Heart right ventricle (tissue), 16 donors: Measurements from ENCODE around the gene CLEC4M. TPM values are rescaled to one million over a fixed set of nuclear protein-coding genes. Genes with fewer than 3 reads are reported as not detected.
A peak's percentile ranks its signal among the peaks of the same experiment; 100 is the strongest.

Experiments used
- ATAC-seq, 8 donors: fragments of 200-7000 bp; cut with Tn5 transposase; one replicate each; pipeline ENCODE4 v1.9.1; 2020; ENCODE audit warnings: mild to moderate bottlenecking in 8 of 8, moderate library complexity in 8 of 8, moderate number of reproducible peaks in 1 of 8
- DNase-seq, 2 donors: peaks; one replicate each; pipeline ENCODE4 v3.0.0-alpha.2; 2020
- H3K27ac ChIP-seq, 10 donors: fragments of 200-600 bp; sonication (generic) in 2 of 10; one replicate each; pipeline versions ENCODE4 v1.5.0 to v1.8.0; 2020 to 2022; ENCODE audit warnings: mild to moderate bottlenecking in 3 of 10
- H3K27me3 ChIP-seq, 7 donors: fragments of 200-600 bp; one replicate each; pipeline ENCODE4 v1.8.0; 2021 to 2022; ENCODE audit warnings: mild to moderate bottlenecking in 2 of 7
- H3K36me3 ChIP-seq, 9 donors: fragments of 200-600 bp; sonication (generic) in 1 of 9; one replicate each; pipeline versions ENCODE4 v1.5.0 to v1.8.0; 2020 to 2022; ENCODE audit warnings: mild to moderate bottlenecking in 2 of 9
- H3K4me1 ChIP-seq, 9 donors: fragments of 200-600 bp; sonication (generic) in 1 of 9; one replicate each; pipeline versions ENCODE4 v1.5.0 to v1.8.0; 2020 to 2022; ENCODE audit warnings: mild to moderate bottlenecking in 4 of 9
- H3K4me3 ChIP-seq, 10 donors: fragments of 200-600 bp; sonication (generic) in 2 of 10; one replicate each; pipeline versions ENCODE4 v1.5.0 to v1.8.0; 2020 to 2022; ENCODE audit warnings: mild to moderate bottlenecking in 7 of 10, moderate library complexity in 2 of 10
- H3K9me3 ChIP-seq, 11 donors: fragments of 200-600 bp in 10 of 11; sonication (generic) in 2 of 11; one replicate each; pipeline versions ENCODE4 v1.5.0 to v1.8.0; 2013 to 2022; ENCODE audit warnings: mild to moderate bottlenecking in 2 of 11, control low read depth in 1 of 11, moderate library complexity in 1 of 11
- WGBS, 2 donors: extraction: QIAGEN DNeasy Blood & Tissue Kit; methylation state at CpG; one replicate each; pipeline ENCODE4 v1.1.7; 2013; ENCODE audit warnings: inconsistent platforms in 1 of 2; 5-methylcytosine and 5-hydroxymethylcytosine counted together
- intact Hi-C, 10 donors: fragments of 100-400 bp; cut with DNase I; formaldehyde crosslinking; loops; one replicate each; pipeline versions ENCODE4 v1.11.1 to v1.14.2; 2022
- polyA plus RNA-seq, 2 donors: library from polyadenylated mRNA; stranded (reverse); fragments of 200-250 nt; gene quantifications; one replicate each; pipeline ENCODE4 v1.2.3, GENCODE V29; 2013
- total RNA-seq, 10 donors: library from RNA; stranded (reverse); fragmentation: NEBNext Ultra II Directional in 3 of 10; extraction: Animal tissue kit (Norgen Biotek cat#: 25700) in 3 of 10; gene quantifications; one replicate each; pipeline versions ENCODE4 v1.2.1 to v1.2.4, GENCODE V29; 2021 to 2023
- TF ChIP-seq, protein P1 (sequence below), 9 donors: fragments of 200-600 bp; sonication (generic) in 2 of 9; IDR thresholded peaks; one replicate each; pipeline versions ENCODE4 v1.5.0 to v1.8.0; 2021 to 2022; ENCODE audit warnings: antibody characterized with exemption in 9 of 9, mild to moderate bottlenecking in 5 of 9, moderate library complexity in 1 of 9
- donor health status: Arrhythmogenic right ventricular cardiomyopathy.
- donor health status: ischemic (EF 13 %, LVEDD 7.1; RV severe dilation, severe dysfunction).
- donor health status: healthy with polysubstance abuse.
- donor health status: DM: no; HTN: yes; CAD: no.
- donor health status: DM: no; HTN: no; CAD: no.
- donor health status: ischemic (EF 25% LVEDD 6.9; RV normal size, moderate dysfunction).
- donor health status: ischemic (EF 25% LVEDD 5.7; RV mildly dilated, moderate dysfunction).
- donor health status: healthy.
- donor health status: DM: yes; HTN: yes; CAD: no.
- donor health status: Ischemic cardiomyopathy.
- donor health status: ischemic (EF 35%, LVEDD 5.7; RV mildly dilated, moderate dysfunction).
- donor health status: nonischemic (EF 11% LVEDD 7.7; RV severe dilation, severe dysfunction).
- donor health status: DM: yes; HTN: yes; CAD: no.
- donor health status: PGD.
- donor health status: ischemic (EF 29% LVEDD 5.4; RV normal size, mild dysfunction).
- donor health status: nonischemic (EF 23%, LVEDD 6.1; RV moderate dilation, normal function).

The CLEC4M gene
- total and polyA plus RNA-seq, 12 donors = not detected

DNA sequence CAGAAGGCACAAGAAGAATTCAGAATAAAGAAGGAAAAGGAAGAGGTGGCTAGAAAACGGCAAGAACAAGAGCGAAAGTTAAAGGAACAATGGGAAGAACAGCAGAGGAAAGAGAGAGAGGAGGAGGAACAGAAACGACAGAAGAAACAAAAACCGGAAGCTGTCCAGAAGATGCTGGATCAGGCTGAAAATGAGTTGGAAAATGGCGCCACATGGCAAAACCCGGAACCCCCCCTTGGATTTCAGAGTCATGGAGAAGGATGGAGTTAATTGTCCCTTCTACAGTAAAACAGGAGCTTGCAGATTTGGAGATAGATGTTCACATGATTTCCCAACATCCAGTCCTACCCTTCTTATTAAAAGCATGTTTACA is 22.4 kb upstream of the CLEC4M start:
- no peak for DNase-seq
- peaks cover 0 to 25% (median 7%) of the 10 kb centered on the region in 7 donors for H3K27me3 ChIP-seq
- H3K36me3 ChIP-seq = no peaks in the 10 kb centered on the region
- intact Hi-C loops = no loop called here
- ATAC-seq = no peak
- peaks cover 0 to 7% (median 0%) of the 10 kb centered on the region in 9 donors for H3K4me1 ChIP-seq
- H3K9me3 ChIP-seq = no peaks in the 10 kb centered on the region
- peak overlapping the region in 1 of 10 donors; percentile 78 for H3K27ac ChIP-seq
- TF ChIP-seq, protein P1, sequence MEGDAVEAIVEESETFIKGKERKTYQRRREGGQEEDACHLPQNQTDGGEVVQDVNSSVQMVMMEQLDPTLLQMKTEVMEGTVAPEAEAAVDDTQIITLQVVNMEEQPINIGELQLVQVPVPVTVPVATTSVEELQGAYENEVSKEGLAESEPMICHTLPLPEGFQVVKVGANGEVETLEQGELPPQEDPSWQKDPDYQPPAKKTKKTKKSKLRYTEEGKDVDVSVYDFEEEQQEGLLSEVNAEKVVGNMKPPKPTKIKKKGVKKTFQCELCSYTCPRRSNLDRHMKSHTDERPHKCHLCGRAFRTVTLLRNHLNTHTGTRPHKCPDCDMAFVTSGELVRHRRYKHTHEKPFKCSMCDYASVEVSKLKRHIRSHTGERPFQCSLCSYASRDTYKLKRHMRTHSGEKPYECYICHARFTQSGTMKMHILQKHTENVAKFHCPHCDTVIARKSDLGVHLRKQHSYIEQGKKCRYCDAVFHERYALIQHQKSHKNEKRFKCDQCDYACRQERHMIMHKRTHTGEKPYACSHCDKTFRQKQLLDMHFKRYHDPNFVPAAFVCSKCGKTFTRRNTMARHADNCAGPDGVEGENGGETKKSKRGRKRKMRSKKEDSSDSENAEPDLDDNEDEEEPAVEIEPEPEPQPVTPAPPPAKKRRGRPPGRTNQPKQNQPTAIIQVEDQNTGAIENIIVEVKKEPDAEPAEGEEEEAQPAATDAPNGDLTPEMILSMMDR (IDR thresholded peaks at IDR 0.05) = no peak
- WGBS, 2 donors = 78 to 79% methylated on average over 6 of the region's 6 CpGs
- H3K4me3 ChIP-seq = no peak overlapping the region

DNA sequence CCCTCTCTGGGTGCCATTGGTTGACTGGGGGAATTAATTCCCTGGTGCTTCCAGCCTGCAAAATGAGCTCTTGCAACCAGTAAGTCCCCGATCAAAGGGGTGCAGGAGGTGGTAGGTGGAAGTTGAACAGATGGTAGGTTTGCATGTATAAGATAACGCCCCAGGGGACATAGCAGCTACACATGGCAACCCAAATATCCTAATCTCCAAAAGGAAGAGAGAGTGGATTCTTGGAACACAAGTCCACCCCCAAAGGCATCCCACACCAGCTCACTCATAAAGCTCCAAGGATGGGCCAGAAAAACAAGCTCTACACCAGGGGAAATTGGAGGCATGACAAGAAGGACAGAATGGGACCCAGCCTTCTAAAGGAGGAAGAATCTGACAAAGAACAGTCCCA is 20.5 kb upstream of the CLEC4M start:
- intact Hi-C loops = no loop called here
- TF ChIP-seq, protein P1 (IDR thresholded peaks at IDR 0.05) = no peak
- Histone ChIP-seq H3K36me3 (no peaks in the 10 kb centered on the region), H3K9me3 (no peaks in the 10 kb centered on the region), H3K4me3 (no peak overlapping the region), H3K27ac (no peak overlapping the region), H3K27me3 (peaks cover 0 to 24% (median 5%) of the 10 kb centered on the region in 7 donors), H3K4me1 (peaks cover 0 to 7% (median 0%) of the 10 kb centered on the region in 9 donors)
- 64 to 68% methylated on average over 2 of the region's 2 CpGs for WGBS, 2 donors
- DNase-seq (no peak), ATAC-seq (no peak)

DNA sequence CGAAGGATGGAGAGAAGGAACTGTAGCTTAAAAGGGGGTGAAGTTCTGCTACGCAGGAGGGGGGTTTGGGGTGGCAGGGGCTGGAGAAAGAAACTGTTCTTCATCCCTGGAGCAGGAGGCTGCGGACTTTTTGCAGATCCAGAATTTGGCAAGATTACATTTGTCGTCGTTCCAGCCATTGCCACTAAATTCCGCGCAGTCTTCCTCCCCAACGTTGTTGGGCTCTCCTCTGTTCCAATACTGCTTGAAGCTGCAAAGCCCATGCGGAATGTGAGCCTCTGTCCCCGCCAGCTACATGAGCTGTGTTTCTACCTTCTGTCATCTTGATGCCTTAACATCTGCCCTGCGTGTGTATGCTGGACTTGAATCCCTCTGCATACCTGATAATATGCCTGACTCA is 20.1 kb upstream of the CLEC4M start:
- Histone ChIP-seq H3K4me1 (peaks cover 0 to 7% (median 0%) of the 10 kb centered on the region in 9 donors), H3K4me3 (no peak overlapping the region), H3K27ac (no peak overlapping the region), H3K36me3 (no peaks in the 10 kb centered on the region), H3K9me3 (peaks cover 0 to under 1% (median 0%) of the 10 kb centered on the region in 11 donors), H3K27me3 (peaks cover 0 to 25% (median 9%) of the 10 kb centered on the region in 7 donors)
- no peak for ATAC-seq
- TF ChIP-seq, protein P1 (IDR thresholded peaks at IDR 0.05) = no peak
- intact Hi-C loops = no loop called here
- DNase-seq = no peak
- 73 to 80% methylated on average over 11 of the region's 11 CpGs for WGBS, 2 donors

DNA sequence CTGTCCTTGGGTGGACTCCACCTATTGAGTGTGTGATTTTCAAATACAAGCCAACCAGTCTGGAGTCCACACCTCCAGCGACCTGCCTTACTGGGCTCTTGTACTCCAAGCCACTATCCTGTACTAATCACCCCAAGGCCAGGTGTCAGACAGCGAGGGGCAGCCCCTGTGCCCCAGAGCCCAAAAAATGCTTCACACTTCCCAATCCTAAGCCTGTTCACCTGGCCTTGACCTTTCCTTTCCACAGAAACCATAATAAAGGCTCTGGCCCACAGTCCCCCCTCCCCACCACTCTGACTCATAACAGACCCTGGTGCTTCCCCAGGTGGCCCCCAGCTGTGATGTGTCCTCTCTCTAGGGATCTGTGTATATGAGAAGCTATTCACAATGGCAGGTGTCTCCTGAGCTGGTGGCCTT is 19.6 kb upstream of the CLEC4M start:
- 67 to 78% methylated on average over 2 of the region's 2 CpGs for WGBS, 2 donors
- no peak for DNase-seq
- peaks cover 0 to 30% (median 13%) of the 10 kb centered on the region in 7 donors for H3K27me3 ChIP-seq
- no peak overlapping the region for H3K27ac ChIP-seq
- ATAC-seq = no peak
- intact Hi-C loops = no loop called here
- H3K9me3 ChIP-seq = peaks cover 0 to 4% (median 0%) of the 10 kb centered on the region in 11 donors
- TF ChIP-seq, protein P1 (IDR thresholded peaks at IDR 0.05) = no peak
- H3K36me3 ChIP-seq = no peaks in the 10 kb centered on the region
- peaks cover 0 to 7% (median 0%) of the 10 kb centered on the region in 9 donors for H3K4me1 ChIP-seq
- H3K4me3 ChIP-seq = no peak overlapping the region
